HEK293 (cell line): ENCODE measurements around the gene NFKBIB.

ENCODE experiments used
- GLI2 ChIP-seq: fragments of 450-650 bp; formaldehyde crosslinking; IDR thresholded peaks from 2 replicates; pipeline ENCODE4; 2017; ENCODE audit warnings: missing biosample characterization, missing genetic modification characterization, low read depth, borderline replicate concordance
- GLIS1 ChIP-seq: fragments of 450-650 bp; formaldehyde crosslinking; IDR thresholded peaks from 2 replicates; pipeline ENCODE4 v1.5.1; 2016; ENCODE audit warnings: missing biosample characterization, missing genetic modification characterization
- HOXA7 ChIP-seq: sonication (generic); formaldehyde crosslinking; IDR thresholded peaks from 2 replicates; pipeline ENCODE4 v1.8.1; 2022; ENCODE audit warnings: missing genetic modification reagents, borderline replicate concordance
- KLF7 ChIP-seq: fragments of 450-650 bp; formaldehyde crosslinking; IDR thresholded peaks from 2 replicates; pipeline ENCODE4 v1.5.1; 2016; ENCODE audit warnings: missing biosample characterization, missing genetic modification characterization, borderline replicate concordance
- SETDB1 ChIP-seq: IDR thresholded peaks from one replicate; pipeline ENCODE4 v1.6.1; 2017; ENCODE audit warnings: mild to moderate bottlenecking, low read length, moderate library complexity, mixed read lengths; ENCODE audit not compliant: insufficient read length
- ZBTB48 ChIP-seq: fragments of 450-650 bp; formaldehyde crosslinking; IDR thresholded peaks from 2 replicates; pipeline ENCODE4 v1.5.1; 2016; ENCODE audit warnings: missing biosample characterization, missing genetic modification characterization
- ZNF146 ChIP-seq: fragments of 450-650 bp; formaldehyde crosslinking; IDR thresholded peaks from 2 replicates; pipeline ENCODE4 v1.5.1; 2016; ENCODE audit warnings: missing biosample characterization, missing genetic modification characterization
- ZNF214 ChIP-seq: fragments of 450-650 bp; formaldehyde crosslinking; IDR thresholded peaks from 2 replicates; pipeline ENCODE4 v1.5.1; 2017; ENCODE audit warnings: missing biosample characterization, mild to moderate bottlenecking, missing genetic modification characterization, borderline replicate concordance
- ZNF223 ChIP-seq: fragments of 450-650 bp; formaldehyde crosslinking; IDR thresholded peaks from 2 replicates; pipeline ENCODE4 v1.5.1; 2016; ENCODE audit warnings: missing biosample characterization, missing genetic modification characterization
- ZNF416 ChIP-seq: fragments of 450-650 bp; formaldehyde crosslinking; IDR thresholded peaks from 2 replicates; pipeline ENCODE4 v1.5.1; 2016; ENCODE audit warnings: missing biosample characterization, missing genetic modification characterization
- ZNF530 ChIP-seq: fragments of 450-650 bp; formaldehyde crosslinking; IDR thresholded peaks from 2 replicates; pipeline ENCODE4 v1.5.1; 2016; ENCODE audit warnings: low read depth, missing biosample characterization, missing genetic modification characterization
- ZNF776 ChIP-seq: fragments of 450-650 bp; formaldehyde crosslinking; IDR thresholded peaks from 2 replicates; pipeline ENCODE4 v1.5.0; 2017; ENCODE audit warnings: missing biosample characterization, missing genetic modification characterization, borderline replicate concordance
- ZNF777 ChIP-seq: fragments of 450-650 bp; formaldehyde crosslinking; IDR thresholded peaks from 2 replicates; pipeline ENCODE4 v1.5.1; 2017; ENCODE audit warnings: missing biosample characterization, missing genetic modification characterization, borderline replicate concordance
- TF ChIP-seq, protein P1 (sequence below): fragments of 450-650 bp; formaldehyde crosslinking; conservative IDR thresholded peaks from 2 replicates; pipeline ENCODE4 v1.5.1; 2016; ENCODE audit warnings: low read depth, missing biosample characterization, missing genetic modification characterization
- TF ChIP-seq, protein P2 (sequence below): fragments of 450-650 bp; IDR thresholded peaks from 2 replicates; pipeline ENCODE4 v1.5.1; 2018; ENCODE audit warnings: missing biosample characterization, missing genetic modification characterization
- TF ChIP-seq, protein P3 (sequence below): fragments of 450-650 bp; formaldehyde crosslinking; IDR thresholded peaks from 2 replicates; pipeline ENCODE4 v1.5.1; 2017; ENCODE audit warnings: missing biosample characterization, missing genetic modification characterization
- TF ChIP-seq, protein P4 (sequence below): fragments of 450-650 bp; formaldehyde crosslinking; IDR thresholded peaks from 2 replicates; pipeline ENCODE4 v1.5.1; 2016; ENCODE audit warnings: missing biosample characterization, missing genetic modification characterization
- TF ChIP-seq, protein P5 (sequence below): fragments of 450-650 bp; formaldehyde crosslinking; IDR thresholded peaks from 2 replicates; pipeline ENCODE4 v1.5.0; 2017; ENCODE audit warnings: missing biosample characterization, missing genetic modification characterization, borderline replicate concordance
- TF ChIP-seq, protein P6 (sequence below): fragments of 450-650 bp; formaldehyde crosslinking; IDR thresholded peaks from 2 replicates; pipeline ENCODE4 v1.5.1; 2016; ENCODE audit warnings: missing biosample characterization, missing genetic modification characterization
- TF ChIP-seq, protein P7 (sequence below): fragments of 450-650 bp; formaldehyde crosslinking; IDR thresholded peaks from 2 replicates; pipeline ENCODE4 v1.5.1; 2017; ENCODE audit warnings: missing biosample characterization, missing genetic modification characterization

The NFKBIB gene

DNA sequence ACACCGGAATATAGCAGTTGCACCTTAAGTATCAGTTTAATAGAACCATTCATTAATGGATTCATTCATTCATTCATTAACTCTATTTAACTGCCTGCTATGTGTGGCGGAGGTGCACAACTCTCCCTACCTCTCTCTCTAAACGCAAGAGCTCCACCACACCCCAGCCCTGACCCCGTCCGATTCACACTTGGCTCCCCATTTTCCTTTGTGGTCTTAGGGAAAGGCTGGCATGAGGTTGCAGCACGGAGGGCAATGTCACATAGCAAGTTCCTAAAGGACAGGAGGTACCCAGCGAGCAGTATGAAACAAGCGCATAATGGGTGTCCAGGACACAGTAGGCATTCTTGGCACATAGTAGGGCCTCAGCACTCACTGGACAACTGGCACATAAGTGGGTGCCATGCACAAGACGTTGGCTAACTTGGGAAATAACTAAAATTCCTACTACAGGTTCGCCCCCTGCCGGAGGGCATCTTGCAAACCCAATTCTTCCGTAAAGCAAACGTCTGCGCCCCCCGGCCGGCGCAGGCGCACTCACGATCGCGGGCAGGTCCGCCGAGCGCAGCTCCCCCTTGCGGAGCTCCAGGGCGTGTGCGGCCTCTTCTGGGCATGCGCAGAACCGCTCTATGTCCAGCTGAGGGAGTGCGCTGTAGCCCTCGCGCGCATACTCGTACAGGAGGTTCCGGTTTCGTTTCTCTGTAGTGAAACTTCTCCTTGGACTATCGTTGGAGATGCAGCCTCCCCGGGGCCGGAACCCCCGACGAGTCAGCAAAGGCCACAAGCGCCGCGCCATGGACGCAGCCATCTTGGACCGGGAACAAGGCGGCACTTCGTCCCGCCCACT is 30.4 kb downstream of the NFKBIB start, which contains the start of gene SARS2 (continued):
- TF ChIP-seq, protein P1, sequence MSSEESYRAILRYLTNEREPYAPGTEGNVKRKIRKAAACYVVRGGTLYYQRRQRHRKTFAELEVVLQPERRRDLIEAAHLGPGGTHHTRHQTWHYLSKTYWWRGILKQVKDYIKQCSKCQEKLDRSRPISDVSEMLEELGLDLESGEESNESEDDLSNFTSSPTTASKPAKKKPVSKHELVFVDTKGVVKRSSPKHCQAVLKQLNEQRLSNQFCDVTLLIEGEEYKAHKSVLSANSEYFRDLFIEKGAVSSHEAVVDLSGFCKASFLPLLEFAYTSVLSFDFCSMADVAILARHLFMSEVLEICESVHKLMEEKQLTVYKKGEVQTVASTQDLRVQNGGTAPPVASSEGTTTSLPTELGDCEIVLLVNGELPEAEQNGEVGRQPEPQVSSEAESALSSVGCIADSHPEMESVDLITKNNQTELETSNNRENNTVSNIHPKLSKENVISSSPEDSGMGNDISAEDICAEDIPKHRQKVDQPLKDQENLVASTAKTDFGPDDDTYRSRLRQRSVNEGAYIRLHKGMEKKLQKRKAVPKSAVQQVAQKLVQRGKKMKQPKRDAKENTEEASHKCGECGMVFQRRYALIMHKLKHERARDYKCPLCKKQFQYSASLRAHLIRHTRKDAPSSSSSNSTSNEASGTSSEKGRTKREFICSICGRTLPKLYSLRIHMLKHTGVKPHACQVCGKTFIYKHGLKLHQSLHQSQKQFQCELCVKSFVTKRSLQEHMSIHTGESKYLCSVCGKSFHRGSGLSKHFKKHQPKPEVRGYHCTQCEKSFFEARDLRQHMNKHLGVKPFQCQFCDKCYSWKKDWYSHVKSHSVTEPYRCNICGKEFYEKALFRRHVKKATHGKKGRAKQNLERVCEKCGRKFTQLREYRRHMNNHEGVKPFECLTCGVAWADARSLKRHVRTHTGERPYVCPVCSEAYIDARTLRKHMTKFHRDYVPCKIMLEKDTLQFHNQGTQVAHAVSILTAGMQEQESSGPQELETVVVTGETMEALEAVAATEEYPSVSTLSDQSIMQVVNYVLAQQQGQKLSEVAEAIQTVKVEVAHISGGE = peak; percentile 52
- TF ChIP-seq, protein P2, sequence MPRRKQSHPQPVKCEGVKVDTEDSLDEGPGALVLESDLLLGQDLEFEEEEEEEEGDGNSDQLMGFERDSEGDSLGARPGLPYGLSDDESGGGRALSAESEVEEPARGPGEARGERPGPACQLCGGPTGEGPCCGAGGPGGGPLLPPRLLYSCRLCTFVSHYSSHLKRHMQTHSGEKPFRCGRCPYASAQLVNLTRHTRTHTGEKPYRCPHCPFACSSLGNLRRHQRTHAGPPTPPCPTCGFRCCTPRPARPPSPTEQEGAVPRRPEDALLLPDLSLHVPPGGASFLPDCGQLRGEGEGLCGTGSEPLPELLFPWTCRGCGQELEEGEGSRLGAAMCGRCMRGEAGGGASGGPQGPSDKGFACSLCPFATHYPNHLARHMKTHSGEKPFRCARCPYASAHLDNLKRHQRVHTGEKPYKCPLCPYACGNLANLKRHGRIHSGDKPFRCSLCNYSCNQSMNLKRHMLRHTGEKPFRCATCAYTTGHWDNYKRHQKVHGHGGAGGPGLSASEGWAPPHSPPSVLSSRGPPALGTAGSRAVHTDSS (tag by site-specific recombination) = no peak
- TF ChIP-seq ZNF223 = no peak
- TF ChIP-seq ZNF146 = no peak; the same call in 1 of the 2 replicates
- TF ChIP-seq ZBTB48 (tag by site-specific recombination) = peak; percentile 83; the same call in 1 of the 2 replicates
- TF ChIP-seq GLIS1 (tag by site-specific recombination) = peak; percentile 63
- TF ChIP-seq, protein P3, sequence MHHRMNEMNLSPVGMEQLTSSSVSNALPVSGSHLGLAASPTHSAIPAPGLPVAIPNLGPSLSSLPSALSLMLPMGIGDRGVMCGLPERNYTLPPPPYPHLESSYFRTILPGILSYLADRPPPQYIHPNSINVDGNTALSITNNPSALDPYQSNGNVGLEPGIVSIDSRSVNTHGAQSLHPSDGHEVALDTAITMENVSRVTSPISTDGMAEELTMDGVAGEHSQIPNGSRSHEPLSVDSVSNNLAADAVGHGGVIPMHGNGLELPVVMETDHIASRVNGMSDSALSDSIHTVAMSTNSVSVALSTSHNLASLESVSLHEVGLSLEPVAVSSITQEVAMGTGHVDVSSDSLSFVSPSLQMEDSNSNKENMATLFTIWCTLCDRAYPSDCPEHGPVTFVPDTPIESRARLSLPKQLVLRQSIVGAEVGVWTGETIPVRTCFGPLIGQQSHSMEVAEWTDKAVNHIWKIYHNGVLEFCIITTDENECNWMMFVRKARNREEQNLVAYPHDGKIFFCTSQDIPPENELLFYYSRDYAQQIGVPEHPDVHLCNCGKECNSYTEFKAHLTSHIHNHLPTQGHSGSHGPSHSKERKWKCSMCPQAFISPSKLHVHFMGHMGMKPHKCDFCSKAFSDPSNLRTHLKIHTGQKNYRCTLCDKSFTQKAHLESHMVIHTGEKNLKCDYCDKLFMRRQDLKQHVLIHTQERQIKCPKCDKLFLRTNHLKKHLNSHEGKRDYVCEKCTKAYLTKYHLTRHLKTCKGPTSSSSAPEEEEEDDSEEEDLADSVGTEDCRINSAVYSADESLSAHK (tag by site-specific recombination) = 0 out of 2 replicates have a peak, but pooled peaks have one; percentile 25
- TF ChIP-seq, protein P4, sequence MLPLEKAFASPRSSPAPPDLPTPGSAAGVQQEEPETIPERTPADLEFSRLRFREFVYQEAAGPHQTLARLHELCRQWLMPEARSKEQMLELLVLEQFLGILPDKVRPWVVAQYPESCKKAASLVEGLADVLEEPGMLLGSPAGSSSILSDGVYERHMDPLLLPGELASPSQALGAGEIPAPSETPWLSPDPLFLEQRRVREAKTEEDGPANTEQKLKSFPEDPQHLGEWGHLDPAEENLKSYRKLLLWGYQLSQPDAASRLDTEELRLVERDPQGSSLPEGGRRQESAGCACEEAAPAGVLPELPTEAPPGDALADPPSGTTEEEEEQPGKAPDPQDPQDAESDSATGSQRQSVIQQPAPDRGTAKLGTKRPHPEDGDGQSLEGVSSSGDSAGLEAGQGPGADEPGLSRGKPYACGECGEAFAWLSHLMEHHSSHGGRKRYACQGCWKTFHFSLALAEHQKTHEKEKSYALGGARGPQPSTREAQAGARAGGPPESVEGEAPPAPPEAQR = no peak
- no peak for TF ChIP-seq GLI2 (tag by site-specific recombination)
- no peak for TF ChIP-seq ZNF776 (tag by site-specific recombination)
- TF ChIP-seq, protein P5, sequence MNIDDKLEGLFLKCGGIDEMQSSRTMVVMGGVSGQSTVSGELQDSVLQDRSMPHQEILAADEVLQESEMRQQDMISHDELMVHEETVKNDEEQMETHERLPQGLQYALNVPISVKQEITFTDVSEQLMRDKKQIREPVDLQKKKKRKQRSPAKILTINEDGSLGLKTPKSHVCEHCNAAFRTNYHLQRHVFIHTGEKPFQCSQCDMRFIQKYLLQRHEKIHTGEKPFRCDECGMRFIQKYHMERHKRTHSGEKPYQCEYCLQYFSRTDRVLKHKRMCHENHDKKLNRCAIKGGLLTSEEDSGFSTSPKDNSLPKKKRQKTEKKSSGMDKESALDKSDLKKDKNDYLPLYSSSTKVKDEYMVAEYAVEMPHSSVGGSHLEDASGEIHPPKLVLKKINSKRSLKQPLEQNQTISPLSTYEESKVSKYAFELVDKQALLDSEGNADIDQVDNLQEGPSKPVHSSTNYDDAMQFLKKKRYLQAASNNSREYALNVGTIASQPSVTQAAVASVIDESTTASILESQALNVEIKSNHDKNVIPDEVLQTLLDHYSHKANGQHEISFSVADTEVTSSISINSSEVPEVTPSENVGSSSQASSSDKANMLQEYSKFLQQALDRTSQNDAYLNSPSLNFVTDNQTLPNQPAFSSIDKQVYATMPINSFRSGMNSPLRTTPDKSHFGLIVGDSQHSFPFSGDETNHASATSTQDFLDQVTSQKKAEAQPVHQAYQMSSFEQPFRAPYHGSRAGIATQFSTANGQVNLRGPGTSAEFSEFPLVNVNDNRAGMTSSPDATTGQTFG (tag by site-specific recombination) = no peak
- TF ChIP-seq ZNF416 = no peak
- TF ChIP-seq ZNF530 (tag by site-specific recombination) = no peak
- TF ChIP-seq KLF7 (tag by site-specific recombination) = no peak; the same call in 1 of the 2 replicates
- TF ChIP-seq ZNF214 = no peak
- no peak for TF ChIP-seq ZNF777
- no peak for TF ChIP-seq SETDB1
- TF ChIP-seq, protein P6, sequence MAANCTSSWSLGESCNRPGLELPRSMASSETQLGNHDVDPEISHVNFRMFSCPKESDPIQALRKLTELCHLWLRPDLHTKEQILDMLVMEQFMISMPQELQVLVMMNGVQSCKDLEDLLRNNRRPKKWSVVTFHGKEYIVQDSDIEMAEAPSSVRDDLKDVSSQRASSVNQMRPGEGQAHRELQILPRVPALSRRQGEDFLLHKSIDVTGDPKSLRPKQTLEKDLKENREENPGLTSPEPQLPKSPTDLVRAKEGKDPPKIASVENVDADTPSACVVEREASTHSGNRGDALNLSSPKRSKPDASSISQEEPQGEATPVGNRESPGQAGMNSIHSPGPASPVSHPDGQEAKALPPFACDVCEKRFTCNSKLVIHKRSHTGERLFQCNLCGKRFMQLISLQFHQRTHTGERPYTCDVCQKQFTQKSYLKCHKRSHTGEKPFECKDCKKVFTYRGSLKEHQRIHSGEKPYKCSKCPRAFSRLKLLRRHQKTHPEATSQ (tag by site-specific recombination) = peak; percentile 83; the same call in 1 of the 2 replicates
- no peak for TF ChIP-seq HOXA7 (CRISPR knock-in tag)
- TF ChIP-seq, protein P7, sequence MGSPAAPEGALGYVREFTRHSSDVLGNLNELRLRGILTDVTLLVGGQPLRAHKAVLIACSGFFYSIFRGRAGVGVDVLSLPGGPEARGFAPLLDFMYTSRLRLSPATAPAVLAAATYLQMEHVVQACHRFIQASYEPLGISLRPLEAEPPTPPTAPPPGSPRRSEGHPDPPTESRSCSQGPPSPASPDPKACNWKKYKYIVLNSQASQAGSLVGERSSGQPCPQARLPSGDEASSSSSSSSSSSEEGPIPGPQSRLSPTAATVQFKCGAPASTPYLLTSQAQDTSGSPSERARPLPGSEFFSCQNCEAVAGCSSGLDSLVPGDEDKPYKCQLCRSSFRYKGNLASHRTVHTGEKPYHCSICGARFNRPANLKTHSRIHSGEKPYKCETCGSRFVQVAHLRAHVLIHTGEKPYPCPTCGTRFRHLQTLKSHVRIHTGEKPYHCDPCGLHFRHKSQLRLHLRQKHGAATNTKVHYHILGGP (tag by site-specific recombination) = no peak; the same call in 1 of the 2 replicates
